ENCODE results near the gene MMP27. TPM values are rescaled to one million over a fixed set of nuclear protein-coding genes. Genes with fewer than 3 reads are reported as not detected.

Gene MMP27
- total RNA-seq, 1 experiment from 2014 or later, result not detected

- no peak overlapping the region for H4K5ac ChIP-seq (ENCODE audit: insufficient read length, low read depth, low read length)
- DNase-seq, result no peak
- H3K27ac ChIP-seq (ENCODE audit: insufficient read length, low read depth, low read length), result no peak overlapping the region
- no peak overlapping the region for H2AK5ac ChIP-seq (ENCODE audit: insufficient read length, low read length)
- H3K56ac ChIP-seq (ENCODE audit: insufficient read length, low read depth, low read length), result no peak overlapping the region
- no peak overlapping the region for H3K18ac ChIP-seq (ENCODE audit: insufficient read length, low read depth, low read length)
- no peak overlapping the region for H3T11ph ChIP-seq (ENCODE audit: low read length)
- no peak overlapping the region for H3K4me2 ChIP-seq (ENCODE audit: insufficient read depth, insufficient read length, low read length)
- no peaks in the 10 kb centered on the region for H3K23me2 ChIP-seq (ENCODE audit: insufficient read length, low read depth, low read length, poor library complexity, severe bottlenecking)
- Mint-ChIP-seq H3K27ac (no peak overlapping the region), H3K4me1 (peaks cover 4% of the 10 kb centered on the region in 2 experiments; a peak in 3 of 4 replicates), H3K27me3 (ENCODE audit: low read depth) (no peaks in the 10 kb centered on the region), H3K9me3 (0 out of 5 replicates have a peak, but pooled peaks cover 0 to 1% of the 10 kb centered on the region in 2 experiments), H3K4me3 (no peak overlapping the region), H3K36me3 (ENCODE audit: insufficient read depth in 1 of 3, low read depth in 3 of 3) (no peaks in the 10 kb centered on the region)
- H3K9ac ChIP-seq (ENCODE audit: extremely low read depth, insufficient read length, low read length), result no peak overlapping the region
- H3K27me3 ChIP-seq (ENCODE audit: insufficient read depth, low read length), result no peaks in the 10 kb centered on the region
- H3K14ac ChIP-seq (ENCODE audit: insufficient read depth, low read length), result no peak overlapping the region
- H3K4ac ChIP-seq (ENCODE audit: low read depth, low read length), result no peak overlapping the region
- no peaks in the 10 kb centered on the region for H3K9me3 ChIP-seq (ENCODE audit: control insufficient read depth, low read depth, low read length)
- H3K4me1 ChIP-seq (ENCODE audit: insufficient read depth, low read length), result no peaks in the 10 kb centered on the region
- no peak overlapping the region for H2BK15ac ChIP-seq (ENCODE audit: low read depth, low read length)
- TF ChIP-seq CTCF (conservative IDR thresholded peaks at IDR 0.05), result no peak
- no peak overlapping the region for H2AFZ ChIP-seq (ENCODE audit: low read length)
- H3K79me1 ChIP-seq (ENCODE audit: insufficient read depth, low read depth, low read length, poor library complexity, severe bottlenecking), result no peaks in the 10 kb centered on the region
- WGBS (ENCODE audit: extremely low coverage, insufficient read length, low lambda C conversion rate), result no CpG with 5 or more reads among the region's 1 CpG
- no peak overlapping the region for H2BK12ac ChIP-seq (ENCODE audit: insufficient read length, low read depth, low read length)
- no peaks in the 10 kb centered on the region for H4K20me1 ChIP-seq (ENCODE audit: control insufficient read depth, insufficient read depth, insufficient read length)
- no peak overlapping the region for H2BK120ac ChIP-seq (ENCODE audit: low read depth, low read length, poor library complexity, severe bottlenecking)
- H4K91ac ChIP-seq (ENCODE audit: insufficient read length, low read depth, low read length), result no peak overlapping the region
- H2BK20ac ChIP-seq (ENCODE audit: low read depth, low read length, poor library complexity, severe bottlenecking), result no peak overlapping the region
- no peak overlapping the region for H2BK5ac ChIP-seq (ENCODE audit: insufficient read length, low read length)
- no peak overlapping the region for H4K8ac ChIP-seq (replicated peaks; ENCODE audit: insufficient read length, low read depth, low read length)
- H3K79me2 ChIP-seq (ENCODE audit: insufficient read depth, low read length), result no peaks in the 10 kb centered on the region
- H3K23ac ChIP-seq (ENCODE audit: insufficient read length, low read depth, low read length), result no peak overlapping the region
Measured at GRCh38 chr11:102716527-102716926, 11.0 kb upstream of the MMP27 start.
